CD1c-positive myeloid dendritic cell (primary cell): ENCODE data around the gene CHN1.
A peak's percentile ranks its signal among the peaks of the same experiment; 100 is the strongest.

Experiments used
- DNase-seq: peaks from one replicate; pipeline ENCODE4 v3.0.0-alpha.2; 2016; ENCODE audit errors: extremely low spot score

CHN1 gene

DNA sequence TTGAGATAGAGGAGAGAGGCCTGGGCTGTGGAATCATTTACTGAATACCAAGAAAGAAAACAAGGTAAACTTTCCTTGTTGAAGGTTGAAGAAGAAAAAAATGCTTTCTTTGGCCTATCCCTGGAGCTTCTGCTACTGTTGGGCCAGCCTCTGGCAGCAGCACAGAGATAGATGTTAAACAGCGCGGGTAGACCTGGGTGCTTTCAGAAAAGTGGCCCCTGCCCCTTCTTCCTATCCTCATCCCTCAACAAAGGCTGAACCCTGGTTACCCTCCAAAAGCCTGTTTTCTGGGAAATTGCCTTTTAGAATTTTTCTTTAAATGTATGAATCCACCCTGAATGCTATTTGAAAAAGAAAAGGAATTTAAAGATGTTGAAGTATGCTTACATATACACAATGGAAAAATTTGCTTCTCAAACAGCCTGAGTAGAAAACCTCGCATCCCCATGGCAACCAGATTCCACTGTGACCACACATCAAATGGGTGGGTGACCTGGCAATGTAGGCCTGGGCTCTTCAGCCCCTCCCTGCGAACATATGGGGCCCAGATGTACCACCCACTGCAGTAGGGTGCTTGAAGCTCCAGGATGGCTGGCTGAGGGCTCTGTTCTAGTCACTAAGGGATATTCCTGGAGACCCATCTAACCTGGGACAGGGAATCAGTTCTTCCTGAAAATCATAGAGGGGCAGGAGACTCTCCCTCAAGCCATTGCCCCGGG is 217.5 kb downstream of the CHN1 start:
- DNase-seq, result no peak

DNA sequence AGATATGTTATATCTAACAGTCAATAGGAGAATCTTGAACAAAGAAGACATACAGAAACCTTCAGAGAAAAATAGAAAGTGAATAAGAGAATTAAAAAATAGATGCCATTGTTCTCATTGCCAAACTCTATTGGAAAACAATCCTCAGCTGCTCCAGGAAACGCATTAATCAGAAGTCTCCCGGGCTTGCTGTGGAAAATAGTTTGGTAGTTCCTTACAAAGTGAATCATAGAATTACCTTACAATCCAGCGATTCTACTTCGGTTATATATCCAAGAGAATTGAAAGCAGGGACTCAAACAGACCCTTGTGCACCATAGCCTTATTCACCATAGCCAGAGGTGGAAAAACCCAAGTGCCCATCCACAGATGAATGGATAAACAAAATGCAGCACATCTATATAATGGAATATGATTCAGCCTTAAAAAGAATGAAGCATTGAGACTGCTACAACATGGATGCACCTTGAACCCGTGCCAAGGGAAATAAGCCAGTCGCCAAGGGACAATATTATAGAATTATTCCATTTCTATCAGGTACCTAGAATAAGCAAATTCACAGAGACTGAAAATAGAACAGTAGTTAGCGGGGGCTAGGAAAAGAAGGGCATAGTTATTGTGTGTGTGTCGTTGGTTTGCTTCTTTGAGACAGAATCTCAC is 219.0 kb downstream of the CHN1 start:
- no peak for DNase-seq

DNA sequence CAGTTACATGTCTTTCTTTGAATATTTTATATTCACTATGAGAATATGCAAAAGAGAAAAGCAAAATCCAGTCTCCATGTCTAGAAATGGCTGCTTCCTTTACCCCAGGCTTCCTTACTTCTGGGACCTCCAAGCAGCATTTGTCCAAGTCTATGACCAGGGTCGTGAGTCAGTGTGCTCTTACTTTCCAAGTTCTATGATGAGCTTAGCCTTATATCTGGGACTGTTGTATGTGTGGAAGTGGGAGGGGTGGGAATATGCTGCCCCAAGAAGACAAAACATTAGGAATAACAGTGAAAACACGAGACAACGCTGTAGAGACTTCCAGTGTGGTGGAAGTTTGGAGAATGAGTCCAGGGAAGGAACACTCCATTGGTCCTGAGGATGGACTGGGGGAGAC is 219.7 kb downstream of the CHN1 start:
- no peak for DNase-seq

DNA sequence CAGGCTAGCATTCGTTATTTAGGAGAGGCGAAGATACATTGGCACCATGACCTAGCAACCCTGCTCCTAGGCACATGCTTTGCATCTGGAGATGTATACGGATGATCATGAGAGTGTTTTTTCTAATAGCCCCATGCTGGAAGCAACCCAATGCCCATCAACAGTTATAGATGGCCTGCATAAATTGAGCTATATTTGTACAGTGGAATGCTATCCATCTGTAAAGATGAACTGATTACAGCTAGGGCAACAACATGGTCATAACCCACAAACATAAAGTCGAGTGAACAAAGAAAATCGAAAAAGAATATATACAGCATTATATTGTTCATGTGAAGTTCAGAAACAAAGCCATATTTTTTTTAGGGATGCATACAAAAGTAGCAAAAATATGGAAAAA is 220.3 kb downstream of the CHN1 start:
- no peak for DNase-seq

DNA sequence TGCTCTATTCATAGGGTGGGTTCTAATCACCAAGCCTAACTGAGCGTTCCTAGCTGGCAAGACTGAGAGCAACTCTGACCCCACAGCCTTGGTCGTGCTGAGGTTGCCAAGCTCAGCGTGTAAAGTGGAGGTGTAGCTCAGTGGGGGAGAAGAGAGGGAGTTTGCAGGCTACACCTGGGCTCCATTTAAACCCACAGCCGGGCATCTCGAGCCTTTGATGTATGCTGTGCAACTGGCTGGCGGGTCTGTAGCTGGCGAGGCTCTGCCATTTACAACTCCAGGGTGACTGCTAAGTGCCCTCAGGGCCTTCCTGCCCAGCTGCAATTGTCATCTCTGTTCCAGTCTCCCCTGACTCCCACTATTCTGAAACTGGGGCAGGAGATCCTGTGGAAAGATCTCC is 220.9 kb downstream of the CHN1 start:
- DNase-seq, result no peak

DNA sequence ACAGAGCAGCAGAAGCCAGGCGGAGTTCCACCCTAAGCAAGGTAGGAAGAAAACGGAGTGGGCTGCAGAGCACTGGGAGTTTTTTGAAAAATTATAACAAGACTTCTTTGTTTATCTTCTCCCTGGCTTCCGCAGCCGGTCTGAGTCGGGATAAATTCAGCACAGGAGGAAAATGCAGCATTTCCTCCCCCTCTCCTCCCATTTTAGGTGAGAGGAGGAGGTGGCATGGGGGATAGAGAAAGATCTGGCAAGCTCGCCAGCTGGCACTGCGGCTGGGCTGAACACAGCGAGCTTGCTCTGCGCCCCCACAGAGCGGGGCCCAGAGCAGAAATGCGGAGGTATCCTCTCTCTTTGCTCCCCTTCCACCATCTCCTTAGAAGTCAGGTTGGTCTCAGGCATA is 223.2 kb downstream of the CHN1 start:
- DNase-seq, result no peak

DNA sequence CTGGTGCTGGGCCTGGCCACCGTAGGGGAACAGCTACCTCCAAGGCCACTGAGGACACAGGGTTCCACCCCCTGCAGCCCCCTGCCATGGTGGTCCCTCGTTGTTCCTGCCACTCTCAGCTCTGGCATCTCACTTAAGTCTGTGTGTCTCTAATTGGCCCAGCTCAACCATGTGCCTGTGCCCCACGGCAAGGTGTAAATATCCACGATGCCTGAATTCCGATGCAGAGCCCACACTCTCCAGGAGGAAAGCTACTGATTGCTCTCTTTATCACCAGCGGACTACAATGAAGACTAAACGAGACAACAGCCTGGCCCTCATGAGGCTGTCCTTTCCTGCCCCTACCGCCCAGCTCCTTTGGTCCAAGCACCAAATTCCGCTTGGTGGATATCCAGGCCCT is 223.9 kb downstream of the CHN1 start:
- DNase-seq, result no peak

DNA sequence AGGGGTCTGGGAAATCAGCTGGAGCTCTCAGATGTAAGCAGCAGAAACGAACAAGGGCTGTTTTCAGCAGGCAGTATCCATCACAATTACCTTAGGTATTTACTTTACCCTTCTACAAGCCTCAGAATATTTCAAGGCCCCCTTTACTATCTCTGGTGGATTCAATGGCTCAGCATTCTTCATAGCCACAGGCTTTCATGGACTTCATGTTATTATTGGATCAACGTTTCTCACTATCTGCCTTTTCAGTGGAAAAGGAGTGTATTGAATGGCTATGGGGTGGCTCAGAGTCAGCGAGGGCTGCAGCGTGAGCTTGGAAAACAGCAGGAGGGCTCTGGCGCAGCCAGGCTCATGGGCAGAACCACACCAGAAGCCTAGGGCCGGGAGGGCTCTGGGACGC is 224.3 kb downstream of the CHN1 start:
- no peak for DNase-seq

DNA sequence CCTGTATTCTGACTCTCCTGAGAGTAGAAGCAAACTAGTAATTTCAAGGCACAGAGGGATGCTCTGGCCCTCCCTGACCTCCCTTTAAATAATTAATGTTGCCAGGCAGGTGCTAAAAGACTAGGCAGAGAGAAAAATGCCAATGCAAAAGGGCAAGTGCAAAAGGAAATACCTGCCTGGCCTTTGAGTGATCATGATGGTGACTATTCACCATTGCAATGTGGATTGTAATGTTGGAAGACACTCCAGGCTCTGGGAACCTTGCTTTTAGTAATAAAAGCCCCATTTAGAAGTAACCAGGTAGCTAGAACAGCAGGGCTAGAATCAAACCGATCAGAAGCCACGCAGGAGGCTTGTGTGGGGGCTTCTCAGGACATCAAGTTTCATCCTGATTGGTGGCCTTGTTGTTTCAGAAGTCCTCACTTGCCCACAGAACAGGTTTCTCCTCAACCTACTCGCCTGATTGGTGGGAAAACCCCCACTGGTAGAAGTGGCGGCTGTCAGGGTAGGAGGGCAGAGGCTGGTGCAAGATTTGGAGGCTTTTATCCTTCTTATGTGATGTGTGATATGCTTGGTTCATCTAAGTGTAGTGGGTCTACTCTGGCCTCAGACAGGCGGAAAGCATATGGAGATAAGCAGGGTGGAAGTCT is 224.9 kb downstream of the CHN1 start:
- no peak for DNase-seq

DNA sequence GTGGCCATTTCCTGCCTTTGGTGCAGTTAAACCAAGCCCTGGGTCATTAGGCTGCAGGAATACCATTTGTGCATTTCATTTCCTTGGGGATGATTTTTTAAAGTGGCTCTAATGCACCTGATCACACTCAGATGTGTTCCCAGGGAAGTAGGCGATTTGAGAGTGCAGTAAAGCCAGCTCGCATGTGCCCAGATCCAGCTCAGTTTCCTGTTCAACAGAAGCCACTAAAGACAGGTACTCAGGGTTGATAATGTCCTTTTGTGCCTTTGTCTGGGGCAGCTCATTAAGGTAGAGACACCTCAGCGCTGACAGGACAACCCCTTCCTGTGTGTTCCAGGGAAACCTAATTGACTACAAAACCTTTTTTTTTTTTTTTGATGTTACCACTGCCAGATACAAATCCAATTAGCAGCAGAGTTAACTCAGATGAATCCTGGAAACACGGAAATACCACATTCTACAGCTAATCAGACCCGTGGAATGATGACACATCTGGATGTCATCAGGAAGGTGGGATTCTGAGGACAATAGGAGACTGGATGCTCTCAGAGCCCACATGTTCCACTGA is 225.7 kb downstream of the CHN1 start:
- no peak for DNase-seq

DNA sequence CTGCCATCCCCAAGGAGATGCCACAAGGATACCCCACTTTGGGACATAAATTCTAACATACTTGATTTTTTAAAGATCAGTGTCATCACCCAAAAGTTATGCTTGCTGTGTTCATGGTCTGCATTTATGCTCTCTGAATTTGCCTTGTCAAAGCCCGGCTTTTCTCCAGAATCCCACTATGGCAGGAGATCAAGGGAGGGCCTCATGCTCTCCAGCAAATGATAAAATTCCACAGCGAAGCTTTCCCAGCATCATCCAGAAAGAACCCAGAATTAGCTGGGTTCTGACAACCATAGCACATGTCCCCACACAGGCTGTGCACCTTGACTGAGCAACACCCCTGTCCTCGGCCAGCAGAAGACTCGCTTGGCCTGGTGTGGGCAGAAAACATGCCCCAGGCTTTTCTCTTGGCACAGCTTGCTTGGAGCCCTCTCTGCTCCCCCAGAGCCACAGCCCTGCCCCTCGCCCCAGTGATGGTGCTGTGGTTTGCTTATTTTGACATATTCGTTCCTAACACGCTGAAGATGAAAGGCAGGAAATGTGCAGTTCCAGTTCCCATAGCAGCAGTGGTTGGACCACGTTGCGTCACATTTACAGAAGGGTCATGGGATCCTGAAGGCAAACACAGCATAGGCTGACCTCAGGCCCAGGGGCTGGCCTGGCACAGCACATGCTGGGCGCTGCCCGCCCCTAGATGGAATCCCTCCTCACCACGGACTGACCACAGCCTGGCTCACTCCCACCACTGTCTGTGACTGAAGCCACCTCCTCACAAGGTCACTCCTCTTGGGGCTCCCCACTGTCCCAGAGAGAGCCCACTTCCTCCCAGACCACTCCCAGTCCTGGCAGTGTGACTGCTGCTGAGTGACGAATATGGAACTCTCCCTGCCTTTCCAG is 226.8 kb downstream of the CHN1 start:
- peak; percentile 81 for DNase-seq

DNA sequence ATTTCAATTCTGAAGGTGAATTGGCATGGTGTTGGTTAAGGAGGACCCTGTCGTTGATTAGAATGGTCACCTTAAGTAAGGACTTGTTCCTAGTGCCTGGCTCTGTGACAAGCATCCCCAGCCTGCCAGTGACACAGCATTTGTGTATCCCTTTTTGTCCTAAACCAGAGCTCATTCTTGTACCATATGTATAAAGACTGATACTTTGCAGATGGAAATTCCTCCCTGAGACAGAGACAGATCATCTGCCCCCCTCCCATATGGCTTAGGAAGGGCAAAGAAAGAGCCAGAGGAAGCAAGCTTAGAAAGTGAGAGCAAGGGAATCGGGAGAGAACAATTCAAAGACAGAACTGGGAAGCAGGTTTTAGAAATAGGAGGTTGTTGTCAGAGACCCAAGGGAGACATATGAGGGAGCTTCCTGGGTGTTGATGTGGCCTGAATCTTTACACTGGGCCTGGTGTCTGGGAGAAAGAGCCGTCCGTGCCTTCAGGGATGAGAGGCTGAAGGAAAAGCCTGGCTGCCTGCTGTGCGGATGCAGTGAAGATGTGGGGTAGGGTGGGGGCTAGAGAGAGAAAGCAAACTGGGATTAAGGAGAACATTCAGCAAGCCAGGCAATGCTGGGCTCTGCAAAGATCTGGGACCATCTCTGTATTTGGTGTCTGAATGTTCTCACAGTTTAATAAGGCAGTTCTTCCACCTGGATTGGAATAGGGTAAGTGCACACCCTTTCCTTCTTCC is 227.7 kb downstream of the CHN1 start:
- no peak for DNase-seq

DNA sequence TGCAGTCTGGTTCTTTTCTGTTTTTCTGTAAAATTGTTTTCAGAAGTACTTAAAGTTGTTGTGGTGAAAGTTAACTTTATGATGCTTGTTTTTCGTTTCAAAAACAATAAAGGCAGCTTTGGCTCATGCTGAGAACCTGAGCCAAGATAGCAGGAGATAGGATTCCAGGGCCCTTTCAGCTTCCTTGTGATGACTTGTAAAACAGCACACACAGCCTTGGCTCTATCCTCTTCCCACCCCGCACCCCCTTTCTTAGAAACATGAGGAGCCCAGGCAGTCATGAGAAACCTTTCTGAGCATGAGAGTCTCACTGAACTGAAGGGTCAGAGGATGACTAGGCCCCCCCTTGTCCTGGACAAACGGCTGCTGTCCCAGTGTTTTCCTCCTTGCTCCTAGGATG is 228.5 kb downstream of the CHN1 start:
- DNase-seq, result no peak

DNA sequence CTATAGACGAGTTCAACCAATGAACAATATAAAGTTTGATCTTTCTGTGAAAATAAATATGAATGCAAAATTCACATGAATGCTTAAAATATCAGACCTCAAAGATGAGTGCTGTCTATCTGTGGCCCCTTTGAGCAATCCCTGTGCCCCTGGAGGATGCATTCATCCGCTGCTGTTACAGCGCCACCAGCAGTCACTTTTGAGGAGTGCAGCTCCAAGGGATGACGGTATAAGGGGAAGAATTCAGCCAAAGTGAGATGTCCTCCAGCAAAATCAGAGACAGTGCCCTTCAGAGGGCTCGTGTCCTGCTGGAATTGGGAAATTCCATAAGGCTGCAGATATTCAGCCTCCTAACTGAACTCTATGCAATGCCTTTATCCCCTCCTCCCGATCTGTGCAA is 229.0 kb downstream of the CHN1 start:
- DNase-seq, result no peak

DNA sequence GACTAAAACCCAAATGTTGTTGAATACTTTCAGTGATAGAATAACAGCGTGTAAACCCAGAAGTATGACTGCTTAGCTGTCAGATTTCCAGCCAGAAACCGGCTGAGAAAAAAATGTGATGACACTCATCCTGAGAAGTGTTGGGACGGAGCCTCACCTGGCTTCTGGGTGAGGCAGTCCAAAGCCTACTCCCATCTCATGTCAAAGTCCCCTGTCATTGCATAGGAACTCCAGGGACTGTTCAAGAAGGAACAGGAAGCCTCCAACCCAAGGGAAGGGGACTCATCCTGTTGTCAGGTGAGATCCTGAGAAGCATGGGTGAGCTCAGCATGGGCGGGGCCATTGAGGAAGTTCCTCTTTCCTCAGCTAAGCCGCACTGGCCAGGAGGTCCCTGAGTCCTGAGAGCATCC is 229.6 kb downstream of the CHN1 start:
- DNase-seq, result peak; percentile 32

DNA sequence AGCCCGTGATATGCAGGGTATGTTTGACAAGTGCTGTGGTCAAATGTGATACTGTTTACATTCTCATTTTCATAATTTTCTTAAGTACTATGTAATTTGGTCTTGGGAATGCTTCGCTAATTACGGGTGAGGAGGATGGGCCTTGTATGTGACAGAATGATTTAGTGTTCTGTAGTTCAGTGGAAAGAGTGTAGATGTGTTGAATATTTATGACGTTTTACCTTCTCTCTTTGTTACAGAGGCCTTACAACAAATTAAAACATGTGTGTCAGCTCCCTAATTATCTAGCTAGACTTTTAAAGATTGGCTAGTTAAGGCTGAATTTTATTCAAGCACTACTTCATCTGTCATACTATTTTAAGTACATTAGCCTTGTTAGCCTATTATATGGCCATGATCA is 230.3 kb downstream of the CHN1 start:
- no peak for DNase-seq

DNA sequence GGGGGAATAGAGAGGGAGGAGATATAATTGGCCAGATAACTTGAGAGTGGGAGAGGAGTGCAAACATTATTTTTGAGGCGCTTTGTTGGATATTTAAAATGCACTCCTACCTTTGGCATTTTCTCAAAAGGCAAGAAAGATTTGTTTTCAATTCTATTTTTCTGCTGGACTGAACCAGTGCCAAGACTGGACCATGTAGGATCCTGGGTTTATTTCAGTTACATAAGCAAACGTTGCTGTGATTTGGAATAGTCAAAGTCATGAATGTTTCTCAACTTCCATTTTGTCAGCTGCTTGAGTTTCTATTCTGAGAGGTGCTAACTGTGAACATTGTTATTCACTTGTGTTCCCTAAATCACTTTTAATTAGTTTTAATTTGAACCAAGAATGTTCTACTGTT is 232.0 kb downstream of the CHN1 start:
- DNase-seq, result no peak

DNA sequence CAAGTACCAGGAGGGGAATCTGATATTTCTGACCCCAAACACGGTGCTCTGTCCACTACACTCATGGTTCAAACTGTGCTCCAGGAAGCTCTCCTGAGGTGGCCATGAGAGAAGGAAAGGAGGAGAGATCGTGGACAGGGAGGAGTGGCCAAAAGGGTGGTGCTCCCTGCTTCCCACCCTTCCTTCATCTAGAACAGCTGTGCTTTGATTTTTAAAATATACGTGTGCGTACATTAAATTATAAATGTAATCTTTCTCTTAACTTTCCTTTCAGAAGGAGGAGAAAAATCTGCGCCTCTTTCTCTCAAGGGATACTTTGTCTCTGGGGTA is 232.7 kb downstream of the CHN1 start:
- no peak for DNase-seq

DNA sequence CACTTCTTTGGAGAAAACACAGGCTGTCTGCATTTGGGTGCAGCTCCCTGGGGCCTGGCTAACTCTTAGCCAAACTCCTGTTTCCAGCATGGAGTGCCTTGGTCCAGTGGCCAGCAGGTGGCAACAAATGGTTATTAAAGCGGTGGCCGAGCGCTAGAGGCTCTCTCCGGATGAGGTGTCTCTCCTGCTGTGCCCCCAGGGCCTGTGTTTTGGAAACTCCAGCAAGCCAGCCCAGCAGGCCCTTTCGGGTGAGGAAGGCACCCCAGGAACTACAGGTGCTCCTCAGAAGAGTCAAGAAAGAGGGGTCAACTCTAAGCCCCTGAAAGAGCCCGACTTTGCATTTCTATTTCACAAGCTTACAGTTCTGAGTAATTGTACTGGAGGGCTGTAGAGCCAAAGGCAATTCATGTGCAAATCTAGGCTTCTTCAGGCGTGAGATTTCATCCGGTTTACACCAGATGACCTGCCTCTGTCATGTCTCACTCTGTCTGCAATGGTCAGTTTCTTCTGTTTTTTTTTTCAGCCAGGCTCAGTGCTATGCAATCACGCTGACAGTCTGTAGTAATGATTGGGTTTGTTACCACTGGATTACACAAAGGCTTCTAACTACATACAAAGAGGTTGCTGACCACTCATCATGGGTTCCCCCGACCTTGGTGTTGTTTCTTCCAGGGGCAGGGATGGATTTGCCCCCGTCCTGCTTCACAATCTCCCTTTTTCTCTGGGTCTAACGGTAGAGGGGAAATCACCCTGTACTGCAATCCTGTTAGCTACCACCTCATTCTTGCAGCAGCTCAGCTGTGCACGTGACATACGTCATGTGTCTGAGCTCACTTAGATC is 233.3 kb downstream of the CHN1 start:
- DNase-seq, result peak; percentile 59

DNA sequence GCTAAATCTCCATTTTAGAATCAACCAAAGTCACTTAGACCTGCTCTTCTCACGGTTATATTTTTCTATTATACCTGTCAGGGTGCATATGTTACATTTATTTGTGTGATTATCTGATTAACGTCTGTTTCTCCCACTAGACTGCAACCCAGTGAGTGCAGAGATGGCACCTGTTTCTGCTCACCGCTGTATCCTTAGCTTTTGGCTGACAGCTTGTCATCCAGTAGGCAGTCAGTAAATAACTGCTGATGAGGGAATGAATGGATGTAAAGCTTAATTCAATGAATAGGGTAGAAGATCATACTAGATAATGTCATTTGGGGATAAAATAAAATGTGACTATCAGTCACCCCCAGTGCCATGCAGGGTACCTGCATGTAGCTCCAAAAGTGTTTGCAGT is 234.0 kb downstream of the CHN1 start:
- no peak for DNase-seq
